Measurements from ENCODE around the gene PAPOLA.
A peak's percentile ranks its signal among the peaks of the same experiment; 100 is the strongest.

The PAPOLA gene

GRCh38 chr14:96567289-96567899 lies 65.2 kb downstream of the PAPOLA start:
- DNase-seq: peak; percentile 48

GRCh38 chr14:96568621-96569020 lies 66.4 kb downstream of the PAPOLA start:
- DNase-seq: peak; percentile 64

GRCh38 chr14:96571311-96571710 lies 69.1 kb downstream of the PAPOLA start:
- no peak for DNase-seq

- no peak for DNase-seq
These were observed 71.4 kb downstream of the PAPOLA start for GRCh38 chr14:96573473-96574100.

- no peak for DNase-seq
These were observed 72.0 kb downstream of the PAPOLA start for GRCh38 chr14:96574171-96574632.

GRCh38 chr14:96574633-96575632 lies 72.8 kb downstream of the PAPOLA start:
- peak; percentile 76 for DNase-seq

- no peak for DNase-seq
These were observed 74.2 kb downstream of the PAPOLA start for GRCh38 chr14:96576359-96576758.

- DNase-seq: no peak
These were observed 74.8 kb downstream of the PAPOLA start for GRCh38 chr14:96576937-96577336.

- no peak for DNase-seq
These were observed 76.4 kb downstream of the PAPOLA start for GRCh38 chr14:96578619-96579018.

GRCh38 chr14:96579358-96579757 lies 77.2 kb downstream of the PAPOLA start:
- DNase-seq: no peak

- no peak for DNase-seq
These were observed 77.7 kb downstream of the PAPOLA start for GRCh38 chr14:96579855-96580254.

GRCh38 chr14:96580566-96580965 lies 78.4 kb downstream of the PAPOLA start:
- no peak for DNase-seq

- DNase-seq: no peak
These were observed 78.8 kb downstream of the PAPOLA start for GRCh38 chr14:96581026-96581425.

- no peak for DNase-seq
These were observed 79.7 kb downstream of the PAPOLA start for GRCh38 chr14:96581902-96582301.

- DNase-seq: no peak
These were observed 80.3 kb downstream of the PAPOLA start for GRCh38 chr14:96582411-96582961.

- no peak for DNase-seq
These were observed 80.8 kb downstream of the PAPOLA start for GRCh38 chr14:96582995-96583394.

GRCh38 chr14:96583569-96584041 lies 81.4 kb downstream of the PAPOLA start:
- no peak for DNase-seq

GRCh38 chr14:96584199-96584906 lies 82.2 kb downstream of the PAPOLA start:
- peak; percentile 16 for DNase-seq

- DNase-seq: no peak
These were observed 82.9 kb downstream of the PAPOLA start for GRCh38 chr14:96584907-96585671.

- DNase-seq: no peak
These were observed 83.5 kb downstream of the PAPOLA start for GRCh38 chr14:96585672-96586013.

- no peak for DNase-seq
These were observed 83.9 kb downstream of the PAPOLA start for GRCh38 chr14:96586056-96586455.
